NCI-H460 (cell line): Measurements from ENCODE around the gene ZNF562. TPM values are rescaled to one million over a fixed set of nuclear protein-coding genes. Genes with fewer than 3 reads are reported as not detected.
"Not testable (repeated sequence)": the region's sequence is repeated elsewhere in the genome, so short reads cannot be mapped to it uniquely, and the experiment has no call there.

ENCODE experiments used
- DNase-seq: peaks from one replicate; pipeline ENCODE4 v3.0.0-alpha.2; 2016; ENCODE audit warnings: low read depth; ENCODE audit errors: extremely low read depth
- polyA plus RNA-seq: library from polyadenylated mRNA; depleted of rRNA; stranded (reverse); fragments of >200 nt; gene quantifications from 2 replicates; pipeline ENCODE4 v1.2.3, GENCODE V29; 2014; cell fraction: nucleus; rRNA removed
- total RNA-seq: library from RNA; depleted of rRNA; stranded (reverse); fragments of >200 nt; shearing (Covaris generic); gene quantifications from 2 replicates; pipeline ENCODE4 v1.2.3, GENCODE V29; 2014; rRNA removed

The ZNF562 gene
- total RNA-seq: 30.3 and 33.7 TPM in 2 replicates
- 14.1 and 23.4 TPM in 2 replicates for polyA plus RNA-seq

GRCh38 chr19:9674663-9675357 is at the start of gene ZNF562:
ZNF562 (minus strand) TSS chr19:9675100; CDS start chr19:9660744, 14,356 bp downstream.
- peak; percentile 72 for DNase-seq

DNA sequence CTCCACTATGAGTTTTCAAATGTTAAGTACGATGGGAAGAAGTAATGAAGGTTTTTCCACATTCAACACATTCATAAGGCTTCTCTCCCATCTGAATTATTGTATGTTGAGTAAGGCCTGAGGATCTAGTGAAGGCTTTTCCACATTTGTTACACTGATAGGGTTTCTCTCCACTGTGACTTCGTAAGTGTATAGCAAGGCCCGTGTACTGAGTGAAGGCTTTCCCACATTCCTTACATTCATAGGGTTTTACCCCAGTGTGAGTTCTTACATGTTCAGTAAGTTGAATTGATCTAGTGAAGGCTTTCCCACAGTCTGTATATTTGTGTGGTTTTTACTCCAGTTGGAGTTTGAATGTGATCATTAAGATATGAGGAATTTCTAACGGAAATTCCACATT is 49.3 kb upstream of the ZNF562 start:
- no peak for DNase-seq

- no peak for DNase-seq
Observed at GRCh38 chr19:9721861-9722260, 47.0 kb upstream of the ZNF562 start.

GRCh38 chr19:9720541-9720940 is 45.6 kb upstream of the ZNF562 start:
- no peak for DNase-seq

- DNase-seq: no peak
Observed at GRCh38 chr19:9711815-9712214, 36.9 kb upstream of the ZNF562 start.

GRCh38 chr19:9709305-9709704 is 34.4 kb upstream of the ZNF562 start:
- no peak for DNase-seq

DNA sequence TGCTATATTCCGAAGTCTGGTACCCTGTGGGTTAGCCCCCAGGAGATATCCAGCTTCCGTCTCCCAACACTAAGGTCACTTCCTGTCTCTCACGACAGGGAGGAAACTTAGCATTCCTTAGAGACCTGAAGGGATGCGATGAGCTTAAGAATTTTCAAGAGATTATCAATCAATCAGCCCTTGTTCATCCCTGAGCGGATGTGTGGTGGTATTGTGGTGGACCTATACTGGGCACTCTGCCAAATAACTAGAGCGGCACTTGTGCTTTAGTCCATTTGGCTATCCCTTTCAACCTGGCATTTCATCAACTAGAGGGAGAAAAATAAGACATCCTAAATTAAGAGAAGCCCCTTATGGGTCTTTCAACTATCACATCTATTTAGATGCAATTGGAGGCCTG is 30.9 kb upstream of the ZNF562 start:
- DNase-seq: no peak

GRCh38 chr19:9702186-9702585 is 27.3 kb upstream of the ZNF562 start:
- DNase-seq: no peak

DNA sequence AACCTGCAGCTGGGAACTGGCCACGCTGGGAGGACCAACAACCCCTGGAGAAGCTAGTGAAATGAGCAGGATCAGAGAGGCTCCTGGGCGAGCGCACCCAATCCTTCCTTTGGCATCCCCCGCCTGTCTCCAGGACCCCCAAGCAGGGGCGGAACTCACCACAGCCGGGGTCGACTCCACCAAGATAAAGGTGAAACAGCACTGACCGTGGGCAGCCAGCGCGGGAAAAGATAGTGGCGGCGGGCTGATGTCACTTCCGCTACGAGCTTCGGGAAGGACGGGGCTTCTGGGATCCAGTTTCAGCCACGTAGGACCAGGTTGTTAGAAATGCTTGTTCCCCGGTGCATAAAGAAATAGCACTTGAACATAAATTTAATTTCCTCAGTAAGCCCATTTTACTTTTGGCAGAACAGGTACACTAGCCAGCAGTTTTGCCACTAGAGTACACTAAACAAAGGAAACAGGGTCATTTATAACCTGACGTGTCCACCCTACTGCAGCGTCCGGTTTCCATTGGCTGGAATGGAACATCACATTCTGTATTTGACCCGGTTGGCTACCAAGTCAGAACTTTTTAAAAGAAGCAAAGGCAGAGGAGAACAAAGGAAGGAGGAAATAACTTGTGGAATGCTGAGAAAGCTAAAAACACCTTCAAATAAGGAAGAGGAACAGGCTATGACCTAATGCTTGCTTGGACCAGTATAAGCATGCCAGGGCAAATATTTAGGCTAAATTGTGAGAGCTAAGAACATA is 25.5 kb upstream of the ZNF562 start:
- no peak for DNase-seq

- DNase-seq: not testable (repeated sequence)
Observed at GRCh38 chr19:9690301-9690700, 15.4 kb upstream of the ZNF562 start.

GRCh38 chr19:9679996-9680395 is 5.1 kb upstream of the ZNF562 start:
- DNase-seq: not testable (repeated sequence)

- DNase-seq: not testable (repeated sequence)
Observed at GRCh38 chr19:9675358-9675901, 530 bp upstream of the ZNF562 start.

GRCh38 chr19:9673912-9674662 is 813 bp downstream of the ZNF562 start:
- DNase-seq: no peak

GRCh38 chr19:9672893-9673292 is 2.0 kb downstream of the ZNF562 start:
- no peak for DNase-seq

- no peak for DNase-seq
Observed at GRCh38 chr19:9671655-9672054, 3.2 kb downstream of the ZNF562 start.

DNA sequence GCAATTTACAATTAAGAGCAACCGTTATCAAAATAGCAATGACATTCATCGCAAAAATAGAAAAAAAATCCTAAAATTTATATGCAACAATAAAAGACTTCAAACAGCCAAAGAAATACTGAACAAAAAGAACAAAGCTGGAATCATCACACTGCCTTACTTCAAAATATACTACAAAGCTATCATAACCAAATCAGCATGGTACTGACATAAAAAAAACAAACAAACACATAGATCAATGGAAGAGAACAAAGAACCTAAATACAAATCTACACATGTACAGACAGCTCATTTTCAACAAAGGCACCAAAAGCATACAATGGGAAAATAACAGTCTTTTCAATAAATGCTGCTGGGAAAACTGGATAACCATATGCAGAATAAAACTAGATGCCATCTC is 6.4 kb downstream of the ZNF562 start:
- DNase-seq: no peak

- no peak for DNase-seq
Observed at GRCh38 chr19:9667898-9668297, 7.0 kb downstream of the ZNF562 start.

DNA sequence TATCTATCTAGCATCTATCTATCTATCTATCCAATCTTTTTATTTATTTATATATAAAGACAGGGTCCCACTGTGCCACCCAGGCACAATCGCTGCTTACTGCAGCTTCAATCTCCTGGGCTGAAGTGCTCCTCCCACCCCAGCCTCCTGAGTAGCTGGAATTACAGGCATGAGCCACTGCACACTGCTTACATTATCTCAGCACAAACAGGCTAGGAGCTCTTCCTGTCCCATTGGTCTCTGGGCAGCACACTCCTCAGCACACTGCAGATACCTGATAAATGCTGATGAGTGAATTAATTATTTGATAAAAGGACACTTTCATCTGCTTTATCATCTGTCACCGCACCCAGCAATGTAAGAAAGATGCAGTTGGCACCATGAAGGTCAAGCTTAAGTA is 16.1 kb downstream of the ZNF562 start:
- DNase-seq: no peak

GRCh38 chr19:9653066-9653555 is 21.8 kb downstream of the ZNF562 start:
- not testable (repeated sequence) for DNase-seq

DNA sequence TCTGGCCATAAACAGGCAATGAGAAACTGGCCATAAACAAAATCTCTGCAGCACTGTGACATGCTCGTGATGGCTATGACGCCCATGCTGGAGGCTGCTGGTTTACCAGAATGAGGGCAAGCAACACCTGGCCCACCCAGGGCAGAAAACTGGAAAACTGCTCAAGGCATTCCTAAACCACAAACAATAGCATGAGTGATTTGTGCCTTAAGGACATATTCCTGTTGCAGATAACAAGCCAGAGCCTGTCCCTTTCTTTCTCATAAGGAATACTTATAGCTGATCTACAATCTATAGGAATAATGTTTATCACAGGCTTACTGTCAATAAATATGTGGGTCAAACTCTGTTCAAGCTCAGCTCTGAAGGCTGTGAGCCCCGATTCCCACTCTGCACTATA is 23.4 kb downstream of the ZNF562 start:
- DNase-seq: not testable (repeated sequence)

DNA sequence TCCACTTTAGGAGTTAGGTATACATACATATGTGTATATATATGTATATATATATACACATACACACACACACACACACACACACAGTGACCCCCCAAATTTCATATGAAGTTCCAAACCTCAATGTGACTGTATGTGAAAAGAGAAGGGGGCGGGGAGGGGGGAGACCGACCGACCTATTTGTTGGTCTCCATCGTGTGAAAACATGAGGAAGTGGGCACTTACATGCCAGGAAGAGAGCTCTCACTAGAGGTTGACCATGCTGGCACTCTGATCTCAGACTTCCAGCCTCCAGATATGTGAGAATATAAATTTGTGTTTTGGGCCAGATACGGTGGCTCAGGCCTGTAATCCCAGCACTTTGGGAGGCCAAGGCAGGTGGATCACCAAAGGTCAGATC is 24.6 kb downstream of the ZNF562 start:
- DNase-seq: no peak
